ENCODE data around the gene RXRB.

GRCh38 chr6:33168639-33169038 lies 31.8 kb downstream of the RXRB start:
- TF ChIP-seq, protein P1, sequence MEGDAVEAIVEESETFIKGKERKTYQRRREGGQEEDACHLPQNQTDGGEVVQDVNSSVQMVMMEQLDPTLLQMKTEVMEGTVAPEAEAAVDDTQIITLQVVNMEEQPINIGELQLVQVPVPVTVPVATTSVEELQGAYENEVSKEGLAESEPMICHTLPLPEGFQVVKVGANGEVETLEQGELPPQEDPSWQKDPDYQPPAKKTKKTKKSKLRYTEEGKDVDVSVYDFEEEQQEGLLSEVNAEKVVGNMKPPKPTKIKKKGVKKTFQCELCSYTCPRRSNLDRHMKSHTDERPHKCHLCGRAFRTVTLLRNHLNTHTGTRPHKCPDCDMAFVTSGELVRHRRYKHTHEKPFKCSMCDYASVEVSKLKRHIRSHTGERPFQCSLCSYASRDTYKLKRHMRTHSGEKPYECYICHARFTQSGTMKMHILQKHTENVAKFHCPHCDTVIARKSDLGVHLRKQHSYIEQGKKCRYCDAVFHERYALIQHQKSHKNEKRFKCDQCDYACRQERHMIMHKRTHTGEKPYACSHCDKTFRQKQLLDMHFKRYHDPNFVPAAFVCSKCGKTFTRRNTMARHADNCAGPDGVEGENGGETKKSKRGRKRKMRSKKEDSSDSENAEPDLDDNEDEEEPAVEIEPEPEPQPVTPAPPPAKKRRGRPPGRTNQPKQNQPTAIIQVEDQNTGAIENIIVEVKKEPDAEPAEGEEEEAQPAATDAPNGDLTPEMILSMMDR (IDR thresholded peaks at IDR 0.05), result no peak
- TF ChIP-seq POLR2A (IDR thresholded peaks at IDR 0.05), result no peak

All from lower leg skin (tissue), 3 donors.